ENCODE results near the gene CROCC2.

The CROCC2 gene

DNA sequence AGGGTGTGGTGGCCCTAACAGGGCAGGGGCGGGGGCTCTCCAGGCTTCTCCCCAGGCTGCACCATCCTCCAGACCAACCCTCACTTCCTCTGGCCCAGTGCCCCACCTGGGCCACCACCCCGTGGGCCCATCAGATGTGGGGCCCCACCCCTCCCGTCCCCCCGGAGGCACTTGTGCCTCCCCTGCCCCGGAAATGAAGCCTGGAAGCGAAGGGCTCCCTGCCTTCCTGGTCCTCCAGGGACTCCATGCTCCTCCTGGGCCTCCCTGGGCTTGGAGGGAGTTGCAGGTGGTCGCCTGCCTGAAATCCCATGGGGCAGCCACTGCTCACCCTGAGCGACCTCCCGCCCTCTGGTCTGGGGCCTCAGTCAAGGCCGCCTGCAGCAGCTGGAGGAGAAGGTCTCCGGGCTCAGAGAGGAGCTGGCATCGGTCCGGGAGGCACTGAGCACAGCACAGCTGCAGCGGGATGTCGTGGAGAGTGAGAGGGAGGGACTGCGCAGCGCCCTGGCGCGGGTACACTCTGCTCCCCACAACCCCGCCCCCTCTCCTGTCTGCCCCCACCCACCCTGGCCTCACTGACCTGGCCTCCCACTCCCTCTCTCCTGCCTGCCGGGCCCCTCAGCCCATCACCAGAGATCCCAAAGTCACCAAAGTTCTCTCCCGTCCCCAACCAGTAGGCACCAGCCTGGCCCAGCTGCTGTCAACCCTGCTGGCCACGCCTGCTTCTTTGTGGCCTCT is 28.0 kb downstream of the CROCC2 start:
- DNase-seq (ENCODE audit: low read depth in 2 of 2), result no peak

DNA sequence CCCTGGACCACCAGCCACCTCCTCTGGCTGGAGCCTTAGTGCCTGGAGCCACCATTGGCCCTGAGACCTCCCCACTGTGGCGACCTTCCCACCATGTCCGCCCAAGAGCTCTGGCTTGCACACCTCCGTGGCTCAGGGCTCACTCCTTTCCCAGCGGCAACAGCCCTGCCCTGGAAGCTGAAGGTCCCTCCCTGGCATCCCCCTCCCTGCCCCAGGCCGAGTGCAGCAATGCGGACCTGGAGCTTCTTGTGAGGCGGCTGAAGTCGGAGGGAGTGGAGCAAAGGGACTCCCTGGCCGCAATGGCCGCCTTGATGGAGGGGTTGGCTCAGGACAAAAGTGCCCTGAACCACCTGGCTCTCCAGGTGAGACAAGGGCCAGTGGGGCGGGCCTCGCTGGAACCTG is 28.6 kb downstream of the CROCC2 start:
- no peak for DNase-seq (ENCODE audit: low read depth in 2 of 2)

DNA sequence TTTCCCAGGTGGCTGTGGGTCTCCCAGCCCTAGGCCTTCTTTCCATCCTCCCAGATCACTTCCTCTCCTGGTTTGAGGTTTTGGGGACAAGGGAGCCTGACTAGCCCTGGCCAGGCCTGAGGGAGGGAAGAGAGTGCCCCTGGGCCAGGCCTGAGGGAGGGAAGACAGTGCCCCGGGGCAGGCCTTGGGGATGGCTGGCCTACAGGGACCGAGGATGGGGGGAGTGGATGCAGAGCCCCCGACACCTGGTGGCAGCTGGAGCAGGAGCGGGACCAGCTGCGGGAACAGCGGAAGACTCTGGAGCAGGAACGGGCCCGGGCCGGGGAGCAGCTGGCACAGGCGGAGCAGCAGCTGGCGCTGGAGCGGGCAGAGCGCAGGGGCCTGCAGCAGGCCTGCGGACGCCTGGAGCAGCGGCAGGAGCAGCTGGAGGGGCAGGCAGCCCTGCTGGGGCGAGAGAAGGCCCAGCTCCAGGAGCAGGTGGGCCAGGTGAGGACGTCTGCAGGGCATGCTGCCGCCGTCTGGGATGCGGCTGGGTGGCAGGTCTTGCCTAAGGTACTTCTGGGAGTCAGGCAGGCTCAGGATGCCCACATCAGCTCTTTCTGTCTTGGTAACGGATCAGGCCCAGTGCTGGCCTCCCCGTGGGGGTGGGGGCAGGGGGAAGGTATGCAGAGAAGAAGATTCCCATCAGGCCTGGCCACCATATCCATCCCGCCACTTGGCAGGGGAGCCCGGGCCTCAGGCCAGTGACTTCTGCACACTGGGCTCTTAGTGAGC is 29.2 kb downstream of the CROCC2 start:
- DNase-seq (ENCODE audit: low read depth in 2 of 2), result no peak

DNA sequence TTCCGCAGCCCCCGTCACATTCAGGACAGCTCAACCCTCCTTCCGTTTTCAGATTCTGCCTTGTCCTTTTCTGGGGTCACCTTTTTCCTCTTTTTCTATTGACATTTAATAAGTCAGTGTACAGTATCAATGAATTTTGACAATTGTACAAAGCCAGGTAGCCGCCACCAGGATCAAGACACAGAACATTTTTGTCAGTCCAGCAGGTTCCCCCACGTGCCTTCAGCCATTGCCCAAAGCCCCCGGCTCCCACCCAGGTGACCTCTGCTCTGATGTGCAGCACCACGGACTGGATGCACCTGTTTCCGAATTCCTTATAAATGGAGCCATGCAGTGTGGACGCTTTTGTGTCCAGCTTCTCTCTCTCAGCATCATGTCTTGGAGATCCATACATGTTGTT is 30.0 kb downstream of the CROCC2 start:
- no peak for DNase-seq (ENCODE audit: low read depth in 2 of 2)

DNA sequence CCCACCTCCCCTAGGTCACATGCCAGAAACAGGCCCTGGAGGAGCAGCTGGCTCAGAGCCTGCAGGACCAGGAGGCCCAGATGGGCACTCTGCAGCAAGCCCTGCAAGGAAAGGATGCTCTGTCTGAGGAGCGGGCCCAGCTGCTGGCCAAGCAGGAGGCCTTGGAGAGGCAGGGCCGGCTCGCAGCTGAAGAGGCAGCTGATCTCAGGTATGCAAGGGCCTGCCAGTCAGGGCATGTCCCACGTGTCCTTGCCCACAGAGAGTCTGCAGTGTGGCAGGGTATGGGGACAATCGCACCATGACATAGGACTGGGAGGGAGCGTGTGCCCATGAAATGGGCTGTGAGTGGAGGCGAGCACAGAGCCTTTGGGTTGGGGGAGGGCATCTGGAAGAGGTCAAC is 39.9 kb downstream of the CROCC2 start:
- DNase-seq (ENCODE audit: low read depth in 2 of 2), result no peak

DNA sequence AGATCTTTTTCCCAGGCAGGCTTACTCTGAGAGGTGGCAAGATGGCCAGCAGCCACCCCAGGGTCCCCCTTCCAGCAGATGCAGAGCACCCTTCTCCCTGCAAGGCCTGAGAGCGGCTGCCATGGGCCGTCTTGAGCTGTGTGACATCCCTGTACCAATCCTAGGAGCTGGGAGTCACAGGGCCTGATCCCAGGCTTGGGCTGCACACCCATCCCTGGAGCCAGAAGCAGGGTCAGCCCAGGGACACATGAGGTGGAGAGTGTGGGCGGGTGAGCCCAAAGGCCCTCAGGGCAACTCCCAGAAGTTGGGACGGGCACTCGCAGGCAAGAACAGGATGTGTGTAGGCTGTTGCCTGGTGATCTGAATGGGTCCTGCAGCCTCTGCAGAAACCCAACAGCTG is 40.5 kb downstream of the CROCC2 start:
- no peak for DNase-seq (ENCODE audit: low read depth in 2 of 2)

DNA sequence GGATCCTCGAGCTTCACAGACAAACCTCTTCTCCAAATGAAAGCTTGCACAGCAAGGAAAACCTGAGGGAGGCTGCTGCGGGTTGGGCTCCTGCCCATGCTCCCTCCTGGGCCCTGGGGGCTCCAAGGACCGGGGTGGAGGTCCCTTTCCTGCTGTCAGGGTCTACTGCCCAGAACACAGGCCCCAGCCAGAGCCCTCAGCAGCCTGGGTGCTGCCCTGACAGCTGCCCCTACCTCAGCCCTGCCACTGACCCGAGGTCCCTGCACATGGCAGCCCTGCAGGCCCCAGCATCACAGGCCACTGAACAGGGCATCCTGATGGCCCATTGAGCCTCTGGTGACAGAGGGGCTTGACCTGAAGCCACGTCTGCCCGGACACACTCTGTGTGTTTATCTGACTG is 41.0 kb downstream of the CROCC2 start:
- DNase-seq (ENCODE audit: low read depth in 2 of 2), result no peak

DNA sequence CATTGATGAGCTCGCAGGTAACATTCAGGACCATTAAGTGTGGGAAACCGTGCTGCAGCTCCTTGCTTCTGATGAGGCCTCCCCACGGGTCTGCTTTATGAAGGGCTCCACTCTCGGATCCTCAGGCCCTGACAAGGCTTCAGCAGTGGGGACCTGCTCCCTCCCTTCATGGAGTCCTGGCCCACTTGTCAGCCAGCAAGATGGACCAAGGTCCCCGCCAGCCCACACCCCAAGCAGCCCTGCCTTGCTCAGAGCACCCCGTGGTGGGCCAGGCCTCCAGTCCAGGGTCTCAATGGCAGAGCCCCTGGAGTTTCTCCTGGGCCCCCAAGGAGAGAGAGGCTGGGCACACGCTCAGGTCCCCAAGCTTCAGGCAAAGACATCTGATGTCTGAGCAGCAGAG is 41.5 kb downstream of the CROCC2 start:
- no peak for DNase-seq (ENCODE audit: low read depth in 2 of 2)

DNA sequence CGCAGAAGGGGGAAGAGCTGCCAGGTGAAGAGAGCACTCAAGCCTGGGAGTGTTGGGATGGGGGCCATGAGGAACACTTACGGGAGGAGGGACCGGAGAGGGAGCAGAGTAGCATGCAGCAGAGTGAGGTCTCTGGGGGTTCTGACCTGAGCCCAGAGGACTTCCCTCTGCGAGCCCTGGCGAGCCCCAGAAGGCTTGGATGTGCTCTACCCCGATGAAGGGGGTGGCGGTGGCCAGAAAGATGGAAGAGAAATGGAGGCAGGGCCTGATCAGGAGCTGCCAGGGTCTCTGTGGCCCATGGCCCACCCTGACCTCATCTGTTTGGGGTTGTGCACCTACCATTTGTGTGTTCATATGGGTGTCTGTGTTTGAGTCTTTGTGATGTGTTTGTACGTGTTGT is 42.0 kb downstream of the CROCC2 start:
- no peak for DNase-seq (ENCODE audit: low read depth in 2 of 2)

DNA sequence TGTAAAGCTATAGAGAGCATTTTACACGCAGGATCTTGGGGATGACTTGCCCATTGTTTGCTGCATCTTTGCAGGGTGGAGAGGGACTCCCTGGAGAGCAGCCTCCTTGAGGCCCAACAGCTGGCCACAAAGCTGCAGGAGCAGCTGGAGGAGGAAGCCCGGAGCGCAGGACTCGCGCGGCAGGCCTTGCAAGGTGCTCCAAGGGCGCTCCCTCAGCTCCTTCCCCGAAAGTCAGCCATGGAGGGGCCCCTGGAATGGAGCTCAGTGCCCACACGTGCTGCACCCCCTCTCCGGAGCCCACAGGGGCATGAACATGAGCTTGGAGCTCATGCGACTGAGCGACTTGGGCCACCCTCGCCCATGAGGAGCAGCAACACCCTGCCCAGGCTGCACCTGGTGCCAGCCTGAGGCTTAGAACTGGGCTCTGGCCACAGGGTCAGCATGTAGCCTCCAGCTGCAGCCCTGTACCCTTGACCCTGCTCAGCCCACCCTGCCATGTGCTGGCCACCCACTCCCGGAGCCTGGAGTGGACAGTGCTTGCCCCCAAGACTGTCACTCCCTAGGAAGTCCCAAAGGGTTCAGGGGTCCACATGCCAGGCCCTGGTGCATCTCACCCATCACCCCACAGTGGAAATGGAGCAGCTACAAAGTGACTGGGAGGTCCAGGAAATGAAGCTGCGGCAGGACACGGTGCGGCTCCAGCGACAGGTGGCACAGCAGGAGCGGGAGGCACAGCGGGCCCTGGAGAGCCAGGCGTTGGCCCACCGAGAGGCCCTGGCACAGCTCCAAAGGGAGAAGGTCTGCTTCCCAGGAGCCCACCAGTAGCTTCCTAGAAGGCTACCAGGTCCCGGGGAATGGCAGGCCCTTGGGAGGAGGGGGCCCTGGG is 43.0 kb downstream of the CROCC2 start:
- no peak for DNase-seq (ENCODE audit: low read depth in 2 of 2)

DNA sequence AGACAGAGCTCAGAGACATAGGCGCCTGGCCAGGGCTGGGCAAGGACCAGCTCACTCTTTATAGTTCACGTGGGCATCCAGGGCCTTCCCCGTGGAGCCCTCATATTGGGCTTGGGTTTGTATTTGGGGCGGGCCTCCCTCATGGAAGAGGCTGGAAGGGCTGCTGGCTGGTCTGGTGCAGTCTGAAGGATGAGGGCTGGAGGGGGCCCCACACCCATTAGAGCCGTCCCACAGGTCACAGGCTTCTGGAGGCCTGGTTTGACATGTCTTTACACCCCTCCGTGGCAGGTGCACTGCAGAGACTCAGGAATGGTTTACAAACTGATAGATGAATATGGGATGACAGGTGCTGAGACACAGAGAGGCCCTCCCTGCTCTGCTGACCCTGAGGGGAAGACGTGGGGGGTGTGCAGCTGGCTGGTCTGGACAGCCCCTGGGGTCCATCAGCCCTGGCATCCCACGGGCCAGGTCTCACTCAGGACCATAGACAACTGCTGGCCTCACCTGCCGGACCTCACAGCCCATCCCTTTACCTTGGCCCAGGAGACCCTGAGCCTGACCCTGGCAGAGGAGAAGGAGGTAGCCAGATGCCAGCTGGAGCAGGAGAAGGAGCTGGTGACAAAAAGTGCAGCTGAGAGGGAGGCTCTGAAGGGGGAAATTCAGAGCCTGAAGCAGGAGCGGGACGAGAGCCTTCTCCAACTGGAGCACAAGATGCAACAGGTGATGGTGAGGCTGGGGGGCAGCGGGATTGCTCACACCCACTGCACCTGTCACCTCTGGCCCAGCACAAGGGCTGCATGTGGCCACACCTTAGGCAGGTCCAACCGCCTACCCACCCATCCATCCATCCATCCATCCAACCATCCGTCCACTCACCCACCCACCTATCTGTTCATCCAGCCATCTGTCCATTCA is 43.9 kb downstream of the CROCC2 start:
- DNase-seq (ENCODE audit: low read depth in 2 of 2), result no peak

DNA sequence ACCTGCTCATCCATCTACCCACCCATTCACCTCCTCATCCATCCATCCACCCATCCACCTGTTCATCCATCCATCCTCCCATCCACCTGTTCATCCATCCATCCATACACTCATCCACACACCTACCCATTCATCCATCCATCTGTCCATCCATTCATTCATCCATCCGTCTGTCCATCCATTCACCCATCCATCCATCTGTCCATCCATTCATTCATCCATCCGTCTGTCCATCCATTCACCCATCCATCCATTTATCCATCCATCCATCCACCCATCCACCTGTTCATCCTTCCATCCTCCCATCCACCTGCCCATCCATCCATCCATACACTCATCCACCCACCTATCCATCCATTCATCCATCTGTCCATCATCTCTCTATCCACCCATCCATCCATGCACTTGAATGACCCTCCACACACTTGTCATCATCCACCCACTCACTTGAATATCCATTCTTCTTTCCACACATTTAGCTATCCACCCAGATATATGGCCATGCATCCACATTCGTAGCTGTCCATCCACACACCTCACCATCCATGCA is 45.0 kb downstream of the CROCC2 start:
- DNase-seq (ENCODE audit: low read depth in 2 of 2), result no peak

DNA sequence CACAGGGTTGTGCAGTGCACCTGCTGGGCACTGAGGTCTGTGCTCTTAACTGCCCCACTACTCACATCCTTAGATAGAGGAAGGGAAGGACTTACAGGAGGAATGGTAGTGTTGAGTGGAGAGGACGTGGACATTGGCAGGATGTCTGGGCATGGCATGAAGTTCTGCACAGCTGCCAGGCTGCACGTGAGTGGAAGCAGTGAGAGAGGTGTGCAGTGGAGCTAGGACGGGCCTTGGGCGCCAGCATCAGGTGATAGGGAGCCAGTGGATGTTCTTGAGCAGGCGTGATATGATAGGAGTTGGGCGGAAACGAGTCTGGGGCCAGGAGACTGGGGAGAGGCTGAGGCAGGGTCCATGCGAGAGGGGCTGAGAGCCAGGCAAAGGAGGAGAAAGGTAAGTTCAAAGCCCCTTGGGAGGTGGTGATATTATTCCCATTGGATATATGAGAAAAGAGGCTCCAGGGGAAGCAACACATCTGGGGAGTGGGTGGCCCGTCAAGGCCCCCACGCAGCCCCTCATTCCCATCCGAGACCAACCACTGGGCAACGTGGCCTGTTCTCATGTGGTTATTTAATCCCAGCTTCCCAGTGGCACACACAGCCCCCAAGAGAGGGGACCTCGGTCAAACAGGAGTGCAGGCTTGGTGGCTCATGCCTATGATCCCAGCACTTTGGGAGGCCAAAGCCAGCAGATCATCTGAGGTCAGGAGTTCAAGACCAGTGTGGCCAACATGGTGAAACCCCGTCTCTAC is 46.5 kb downstream of the CROCC2 start:
- DNase-seq (ENCODE audit: low read depth in 2 of 2), result no peak

DNA sequence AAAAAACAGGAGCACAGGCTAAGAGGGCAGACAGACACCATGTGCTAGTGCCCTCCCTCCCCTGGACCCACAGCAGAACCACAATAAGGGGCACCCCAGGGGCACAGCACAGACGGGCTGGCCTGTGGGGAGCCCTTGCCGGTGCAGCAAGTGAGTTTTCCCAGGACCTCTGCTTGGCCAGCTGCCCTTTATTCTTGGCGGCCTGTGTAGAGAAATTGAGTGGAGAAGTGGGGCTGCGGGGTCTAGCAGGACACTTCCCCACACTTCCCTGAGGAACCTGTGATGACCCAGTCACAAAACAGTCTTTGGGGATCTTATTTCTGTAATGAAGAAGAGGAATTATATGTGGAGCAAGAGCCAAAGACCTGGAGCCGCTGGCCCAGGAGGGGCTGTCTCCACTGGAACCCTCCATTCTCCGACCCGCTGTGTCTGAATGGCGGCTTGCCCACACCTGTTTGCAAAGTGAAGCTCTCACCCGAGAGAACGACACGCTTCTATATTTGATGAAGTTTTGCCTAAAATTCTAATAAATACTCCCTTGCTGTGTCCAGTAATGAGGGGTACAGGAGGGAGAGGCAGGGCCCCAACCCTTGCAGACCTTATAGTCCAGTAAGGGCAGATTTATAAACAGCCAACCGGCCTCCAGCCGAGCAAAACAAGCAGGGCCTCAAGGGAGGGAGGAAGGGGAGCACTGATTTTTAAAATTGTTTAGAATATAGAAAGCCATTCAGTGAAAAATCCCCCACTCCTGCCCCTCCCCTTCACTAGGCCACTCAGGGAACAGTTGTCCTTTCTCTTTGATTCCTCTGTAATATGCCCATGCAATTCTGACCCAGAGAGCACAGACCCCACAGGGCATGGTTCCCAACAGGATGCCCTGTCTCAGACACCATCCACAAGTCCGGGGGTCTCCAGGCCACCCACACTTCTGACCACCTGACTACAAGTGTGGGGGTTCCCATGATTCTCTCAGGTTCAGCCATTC is 47.6 kb downstream of the CROCC2 start:
- no peak for DNase-seq (ENCODE audit: low read depth in 2 of 2)

DNA sequence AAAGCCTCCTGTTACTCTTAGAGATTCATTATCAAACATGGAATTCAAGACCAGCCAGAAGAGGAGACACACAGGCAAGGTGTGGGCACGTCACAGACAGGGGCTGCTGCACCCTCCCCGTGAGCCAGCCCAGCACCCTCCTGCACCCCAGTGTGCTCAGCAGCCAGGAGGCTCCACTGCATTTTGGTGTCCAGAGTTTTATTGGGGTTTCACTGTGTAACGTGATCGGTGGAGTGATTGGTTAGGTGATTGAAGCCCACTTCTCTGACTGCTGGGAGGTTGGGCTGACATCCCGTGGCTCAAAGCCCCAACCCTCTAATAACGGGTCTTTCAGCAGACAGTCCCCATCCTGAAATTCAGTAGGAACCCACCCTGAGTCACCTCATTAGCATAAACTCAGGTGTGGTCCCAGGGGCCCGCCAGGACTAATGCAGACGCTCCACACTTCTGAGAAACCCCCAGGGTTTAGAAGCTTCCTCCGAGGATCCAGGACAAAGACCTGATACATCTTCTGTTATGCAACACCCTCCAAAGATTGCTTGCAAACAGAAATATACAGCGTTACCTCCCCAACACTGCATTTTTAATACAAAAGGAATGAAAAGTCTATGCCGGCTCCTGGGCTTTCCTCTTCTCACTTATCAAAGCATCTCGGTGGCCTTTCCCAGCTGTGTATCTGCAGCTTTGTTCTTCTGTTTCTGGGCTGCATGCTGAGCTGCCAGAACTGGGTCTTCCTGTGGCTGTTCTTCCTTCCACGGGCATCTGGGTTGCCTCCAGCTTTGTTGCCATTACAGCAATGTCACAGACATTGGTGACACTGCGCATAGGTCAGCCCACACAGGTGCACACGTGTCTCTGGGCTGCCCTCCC is 48.5 kb downstream of the CROCC2 start:
- DNase-seq (ENCODE audit: low read depth in 2 of 2), result no peak

DNA sequence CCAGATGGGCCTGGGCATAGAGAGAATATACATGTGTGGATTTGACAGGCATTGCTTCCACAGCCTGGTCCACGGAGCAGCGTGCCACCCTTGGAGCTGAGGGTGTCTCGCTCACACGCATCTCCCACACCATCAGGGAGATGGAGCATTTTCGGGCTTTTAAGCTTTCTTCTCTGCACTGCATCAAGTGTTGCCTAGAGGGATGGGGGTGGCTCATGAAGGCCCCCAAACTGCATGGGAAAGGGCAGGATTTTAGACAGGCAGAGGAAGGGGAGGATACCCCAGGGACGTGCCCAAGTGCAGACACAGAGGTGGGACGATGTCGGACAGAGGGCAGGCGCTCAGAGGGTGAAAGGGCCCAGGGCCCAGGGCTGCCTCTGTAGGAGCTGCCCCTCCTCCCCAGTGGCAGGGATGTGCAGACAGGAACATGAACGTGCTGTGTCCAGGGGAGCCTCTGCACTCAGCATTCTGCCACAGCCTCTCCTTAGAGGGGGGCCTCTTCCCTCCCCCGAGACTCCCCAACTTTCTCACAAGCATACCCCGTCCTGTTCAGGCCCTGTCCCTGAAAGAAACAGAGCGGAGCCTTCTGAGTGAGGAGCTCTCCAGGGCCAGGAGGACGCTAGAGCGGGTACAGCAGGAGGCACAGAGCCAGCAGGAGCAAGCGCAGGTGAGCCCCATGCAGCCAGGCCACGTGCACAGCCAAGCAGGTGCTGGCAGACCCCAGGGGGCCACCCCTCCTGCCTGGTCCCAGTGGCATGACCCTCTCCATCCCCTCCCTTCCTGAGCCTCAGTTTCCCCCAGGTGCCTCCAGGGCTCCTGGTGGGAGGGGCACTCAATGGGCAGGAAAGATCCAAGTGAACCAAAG is 49.4 kb downstream of the CROCC2 start:
- no peak for DNase-seq (ENCODE audit: low read depth in 2 of 2)
